ENCODE measurements around the gene LRP2BP.
"Not testable (repeated sequence)": the region's sequence is repeated elsewhere in the genome, so short reads cannot be mapped to it uniquely, and the experiment has no call there.

Gene LRP2BP

GRCh38 chr4:185325721-185326120, 70.0 kb downstream of the LRP2BP start:
- DNase-seq (ENCODE audit: low read depth, low spot score), result not testable (repeated sequence)

- not testable (repeated sequence) for DNase-seq (ENCODE audit: low read depth, low spot score)
These were observed 71.4 kb downstream of the LRP2BP start for GRCh38 chr4:185324361-185324760.

GRCh38 chr4:185323606-185324005, 72.1 kb downstream of the LRP2BP start:
- no peak for DNase-seq (ENCODE audit: low read depth, low spot score)

GRCh38 chr4:185322803-185323202, 72.9 kb downstream of the LRP2BP start:
- no peak for DNase-seq (ENCODE audit: low read depth, low spot score)

GRCh38 chr4:185318679-185319078, 77.0 kb downstream of the LRP2BP start:
- DNase-seq (ENCODE audit: low read depth, low spot score), result no peak

- DNase-seq (ENCODE audit: low read depth, low spot score), result no peak
These were observed 77.8 kb downstream of the LRP2BP start for GRCh38 chr4:185317880-185318279.

- DNase-seq (ENCODE audit: low read depth, low spot score), result not testable (repeated sequence)
These were observed 78.3 kb downstream of the LRP2BP start for GRCh38 chr4:185317462-185317861.
